ENCODE data around the gene ATP1B4.

ATP1B4 gene

GRCh38 chrX:120377715-120378114 is 15.8 kb downstream of the ATP1B4 start:
- no peak for DNase-seq

DNA sequence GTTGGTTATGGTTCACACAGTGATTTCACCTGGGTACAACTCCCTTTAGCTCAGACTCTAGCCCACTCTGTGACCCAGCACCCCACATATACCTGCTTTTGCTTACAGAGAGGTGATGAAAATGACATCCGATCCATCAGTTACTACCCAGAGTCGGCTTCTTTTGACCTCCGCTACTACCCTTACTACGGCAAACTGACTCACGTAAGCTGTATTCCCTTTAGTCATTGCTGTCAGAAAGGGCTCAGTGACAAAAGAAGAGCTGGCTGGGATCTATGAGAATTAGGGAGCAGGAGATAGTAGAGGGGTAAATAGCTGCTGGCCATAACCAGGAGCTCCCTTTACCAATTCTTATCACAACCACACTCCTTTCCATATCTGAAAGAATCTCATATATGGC is 16.7 kb downstream of the ATP1B4 start:
- no peak for DNase-seq

DNA sequence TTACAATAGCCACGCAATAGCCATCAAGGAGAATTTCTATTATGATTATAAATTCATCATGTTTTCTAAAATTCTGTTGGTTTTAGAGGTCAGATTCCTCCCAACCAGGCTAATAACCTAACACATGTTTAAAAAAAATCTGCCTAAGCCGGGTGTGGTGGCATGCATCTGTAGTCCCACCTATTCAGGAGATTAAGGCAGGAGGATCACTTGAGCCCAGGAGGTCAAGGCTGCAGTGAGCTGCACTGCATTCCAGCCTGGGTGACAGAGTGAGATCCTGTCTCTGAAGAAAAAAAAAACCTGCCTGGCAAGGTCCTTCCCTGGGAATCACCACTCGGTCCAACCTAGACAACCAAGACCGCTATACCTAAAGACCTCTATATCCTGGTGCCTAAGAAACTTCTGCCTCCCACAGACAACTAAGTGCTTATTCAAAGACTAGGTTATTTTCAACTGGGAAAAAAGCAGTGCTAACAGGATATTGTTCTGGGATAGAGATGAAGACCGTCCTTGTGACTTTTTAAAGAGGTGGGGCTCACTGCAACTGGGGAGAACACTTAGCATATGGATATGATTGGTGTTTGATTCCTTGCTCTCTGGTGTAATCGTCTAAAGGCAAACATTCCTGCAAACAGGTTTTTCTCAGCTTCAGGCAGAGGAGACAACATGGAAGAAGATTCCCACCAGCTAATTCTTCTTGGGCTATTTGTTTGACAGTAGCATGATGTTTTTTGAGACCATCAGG is 18.2 kb downstream of the ATP1B4 start:
- DNase-seq: no peak

GRCh38 chrX:120380699-120381098 is 18.8 kb downstream of the ATP1B4 start:
- DNase-seq: no peak

DNA sequence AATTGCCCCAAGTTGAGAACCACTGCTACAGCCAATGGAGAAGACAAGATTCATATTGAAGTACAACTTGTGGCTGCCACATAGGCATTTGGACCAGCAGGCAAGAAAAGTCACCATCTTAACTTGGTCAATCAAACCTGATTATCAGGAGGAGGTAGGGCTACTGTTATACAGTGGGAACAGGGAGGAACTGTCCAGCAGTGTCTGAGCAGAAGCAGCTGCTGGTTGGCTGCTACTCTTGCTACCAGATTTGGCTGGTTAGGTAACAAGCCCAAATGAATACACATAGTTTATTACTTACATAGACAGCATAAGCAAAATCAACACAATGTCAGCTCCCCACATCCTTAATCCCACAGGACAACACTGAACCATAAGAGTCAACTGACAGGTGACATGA is 39.4 kb downstream of the ATP1B4 start:
- DNase-seq: no peak

GRCh38 chrX:120402369-120402768 is 40.5 kb downstream of the ATP1B4 start:
- no peak for DNase-seq

DNA sequence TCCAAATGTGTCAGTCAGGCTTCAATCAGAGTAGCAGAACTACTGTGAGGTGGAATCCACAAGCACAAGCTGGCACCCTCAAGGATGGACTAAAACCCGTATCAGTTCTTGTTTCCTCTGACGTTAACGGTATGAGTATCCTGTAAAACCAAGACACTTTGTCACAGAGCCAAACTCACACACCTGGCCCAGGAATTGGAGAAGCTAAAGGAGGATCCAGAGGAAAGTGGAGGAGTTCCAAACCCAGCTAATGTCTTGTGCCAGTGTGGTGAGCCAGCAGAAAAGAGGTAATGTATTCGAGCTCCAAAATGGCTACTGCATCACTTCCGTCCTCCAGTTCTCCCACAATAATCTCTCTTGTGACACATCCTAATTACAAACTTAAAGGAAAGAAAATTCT is 44.7 kb downstream of the ATP1B4 start:
- DNase-seq: no peak

DNA sequence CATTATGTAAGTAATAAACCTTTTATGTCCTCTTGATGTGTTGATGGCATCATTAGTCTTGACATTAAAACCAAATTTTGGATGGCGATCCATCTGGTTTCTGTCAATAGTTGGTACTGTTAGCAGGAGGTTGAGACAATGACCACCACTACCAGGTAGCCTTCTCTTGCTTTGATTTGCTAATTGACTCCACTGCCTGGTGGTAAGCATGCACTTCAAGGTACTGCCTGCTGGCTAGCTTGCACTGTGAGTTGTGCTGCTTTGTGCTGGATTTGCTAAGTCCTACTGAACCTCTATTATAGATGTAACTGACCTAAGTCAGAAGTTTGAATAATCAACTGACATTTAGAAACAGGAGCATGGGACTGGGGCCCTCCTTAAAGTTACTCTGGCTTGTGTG is 46.3 kb downstream of the ATP1B4 start:
- DNase-seq: no peak

DNA sequence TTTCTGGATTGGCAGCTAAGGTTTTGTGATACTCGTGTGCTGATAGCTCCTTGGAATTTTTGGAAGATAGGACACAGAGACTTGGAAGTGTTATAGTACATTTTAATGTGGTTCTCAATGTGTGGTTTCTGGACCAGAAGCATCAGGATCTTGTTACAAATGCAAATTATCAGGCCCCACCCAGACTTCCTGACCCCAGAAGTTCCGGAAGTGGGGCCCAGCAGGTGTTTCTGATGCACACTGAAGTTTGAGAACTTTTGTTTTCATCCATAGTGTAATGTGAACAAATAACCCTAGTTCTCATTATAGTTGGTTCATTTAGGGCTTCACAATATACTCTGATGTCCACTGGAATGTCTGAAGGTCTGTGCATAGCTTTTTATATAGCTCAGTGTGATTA is 57.6 kb downstream of the ATP1B4 start:
- no peak for DNase-seq

- no peak for DNase-seq
These were observed 64.7 kb downstream of the ATP1B4 start for GRCh38 chrX:120426599-120426998.

DNA sequence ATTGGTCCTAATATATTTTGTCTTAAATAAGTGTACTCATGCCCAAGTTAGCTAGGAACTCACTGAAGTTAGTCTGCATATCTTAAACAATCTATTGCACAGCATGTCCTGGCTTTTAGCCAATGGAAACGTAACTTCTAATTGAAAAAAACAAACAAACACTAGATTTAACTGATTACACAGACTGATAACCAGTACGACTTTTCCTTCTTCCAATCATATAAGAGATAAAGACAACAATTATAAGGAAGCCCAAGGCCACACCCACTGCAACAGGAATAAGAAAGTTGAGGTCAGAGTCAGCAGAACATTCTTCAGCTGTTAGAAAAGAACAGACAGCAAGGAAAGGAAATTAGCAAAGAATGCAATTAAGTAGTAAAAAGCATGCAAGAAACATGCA is 66.4 kb downstream of the ATP1B4 start:
- DNase-seq: no peak

DNA sequence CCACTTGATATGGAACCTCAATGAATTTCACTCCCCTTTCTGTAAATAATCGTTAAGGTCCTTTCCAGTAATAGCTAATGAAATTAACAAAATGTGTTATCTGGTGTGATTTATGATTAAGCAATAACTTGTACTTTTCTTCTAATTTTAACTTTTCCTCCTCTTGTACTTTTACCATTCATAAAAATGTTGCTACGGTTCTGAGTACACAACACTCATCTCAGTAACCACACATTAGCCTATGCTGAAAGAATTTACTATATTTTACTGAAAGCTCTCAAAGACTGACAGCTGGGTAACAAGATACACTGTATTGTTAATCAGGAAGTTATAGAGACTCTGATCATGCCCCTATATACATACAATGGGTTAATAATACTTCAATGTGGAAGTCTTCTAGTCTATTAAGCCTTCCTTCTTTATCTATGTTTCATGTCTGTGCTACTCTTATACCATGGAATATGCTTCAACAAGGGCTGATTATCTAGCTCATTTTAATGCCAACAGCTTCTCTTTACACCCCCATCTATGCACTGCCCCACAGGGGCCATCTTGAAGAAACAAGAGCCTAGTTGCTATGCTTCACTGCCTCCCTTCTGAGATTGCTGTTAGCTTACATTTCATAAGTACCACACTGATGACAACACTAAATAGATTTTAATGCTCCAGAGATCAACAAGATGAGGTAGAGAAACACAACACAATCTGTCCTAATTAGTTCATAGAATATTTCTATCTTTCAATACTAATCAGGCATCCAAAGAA is 68.1 kb downstream of the ATP1B4 start:
- no peak for DNase-seq
